ENCODE data around the gene FAM240B. TPM values are rescaled to one million over a fixed set of nuclear protein-coding genes. Genes with fewer than 3 reads are reported as not detected.
A peak's percentile ranks its signal among the peaks of the same experiment; 100 is the strongest.

FAM240B gene
- total and polyA plus RNA-seq, 9 donors = 0.11 TPM; not detected in 8

DNA sequence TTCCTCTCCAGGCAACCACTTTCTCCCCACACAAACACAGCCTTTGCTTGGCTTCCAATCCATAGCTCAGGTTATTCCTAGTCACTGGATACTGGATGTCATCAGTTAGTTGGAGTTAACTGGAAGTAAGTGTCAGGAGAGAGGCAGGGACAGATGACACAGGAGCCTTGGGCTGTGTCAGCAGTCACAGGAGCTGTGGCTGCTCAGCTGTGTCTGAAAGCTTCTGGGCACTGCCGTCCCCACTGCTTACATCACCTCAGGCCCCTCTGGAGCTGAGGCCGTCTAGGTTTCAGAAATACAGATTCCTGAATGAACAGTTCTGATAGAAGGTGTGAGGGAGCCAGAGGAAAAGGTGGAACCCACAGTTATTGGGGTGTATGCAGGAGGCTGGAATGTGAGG is 17.3 kb upstream of the FAM240B start:
- Histone ChIP-seq H3K4me3 (ENCODE audit: low read length) (no peak overlapping the region), H3K27ac (ENCODE audit: low read length) (no peak overlapping the region), H3K9me3 (replicated peaks; ENCODE audit: control insufficient read depth, low read depth, low read length) (no peaks in the 10 kb centered on the region), H3K27me3 (ENCODE audit: control insufficient read depth, insufficient read depth, low read length) (peaks cover 4% of the 10 kb centered on the region), H3K4me1 (ENCODE audit: control insufficient read depth, insufficient read depth, low read length) (no peaks in the 10 kb centered on the region), H3K36me3 (ENCODE audit: control insufficient read depth, insufficient read depth, low read length) (no peaks in the 10 kb centered on the region)
- DNase-seq = no peak
- WGBS (ENCODE audit: insufficient coverage) = no CpG with 5 or more reads among the region's 2 CpGs

- Histone ChIP-seq H3K4me3 (ENCODE audit: low read length) (no peak overlapping the region), H3K27ac (ENCODE audit: low read length) (no peak overlapping the region), H3K36me3 (ENCODE audit: control insufficient read depth, insufficient read depth, low read length) (no peaks in the 10 kb centered on the region), H3K4me1 (ENCODE audit: control insufficient read depth, insufficient read depth, low read length) (no peaks in the 10 kb centered on the region), H3K27me3 (ENCODE audit: control insufficient read depth, insufficient read depth, low read length) (peaks cover 4% of the 10 kb centered on the region), H3K9me3 (replicated peaks; ENCODE audit: control insufficient read depth, low read depth, low read length) (no peaks in the 10 kb centered on the region)
- no peak for DNase-seq
- WGBS (ENCODE audit: insufficient coverage) = no CpG with 5 or more reads among the region's 5 CpGs
These were observed 14.9 kb upstream of the FAM240B start for GRCh38 chr9:38734831-38735230.

- Histone ChIP-seq H3K27ac (ENCODE audit: low read length) (no peak overlapping the region), H3K4me1 (ENCODE audit: control insufficient read depth, insufficient read depth, low read length) (no peaks in the 10 kb centered on the region), H3K27me3 (ENCODE audit: control insufficient read depth, insufficient read depth, low read length) (peaks cover 4% of the 10 kb centered on the region), H3K4me3 (ENCODE audit: low read length) (no peak overlapping the region), H3K9me3 (replicated peaks; ENCODE audit: control insufficient read depth, low read depth, low read length) (no peaks in the 10 kb centered on the region), H3K36me3 (ENCODE audit: control insufficient read depth, insufficient read depth, low read length) (no peaks in the 10 kb centered on the region)
- WGBS (ENCODE audit: insufficient coverage) = 72% methylated on average over 6 of the region's 7 CpGs
- DNase-seq = no peak
These were observed 13.6 kb upstream of the FAM240B start for GRCh38 chr9:38733503-38733902.

- DNase-seq = peak; percentile 4
- 40% methylated on average over 5 of the region's 11 CpGs for WGBS (ENCODE audit: insufficient coverage)
- no peak overlapping the region for H3K4me3 ChIP-seq (ENCODE audit: low read length)
- no peak overlapping the region for H3K27ac ChIP-seq (ENCODE audit: low read length)
- no peaks in the 10 kb centered on the region for H3K36me3 ChIP-seq (ENCODE audit: control insufficient read depth, insufficient read depth, low read length)
- no peaks in the 10 kb centered on the region for H3K9me3 ChIP-seq (replicated peaks; ENCODE audit: control insufficient read depth, low read depth, low read length)
- H3K27me3 ChIP-seq (ENCODE audit: control insufficient read depth, insufficient read depth, low read length) = peaks cover 4% of the 10 kb centered on the region
- H3K4me1 ChIP-seq (ENCODE audit: control insufficient read depth, insufficient read depth, low read length) = no peaks in the 10 kb centered on the region
These were observed 13.0 kb upstream of the FAM240B start for GRCh38 chr9:38732885-38733284.

- peak; percentile 82 for DNase-seq
- Histone ChIP-seq H3K4me3 (ENCODE audit: low read length) (no peak overlapping the region), H3K27me3 (ENCODE audit: control insufficient read depth, insufficient read depth, low read length) (no peaks in the 10 kb centered on the region), H3K27ac (ENCODE audit: low read length) (no peak overlapping the region), H3K4me1 (ENCODE audit: control insufficient read depth, insufficient read depth, low read length) (peaks cover 6% of the 10 kb centered on the region), H3K9me3 (replicated peaks; ENCODE audit: control insufficient read depth, low read depth, low read length) (no peaks in the 10 kb centered on the region), H3K36me3 (ENCODE audit: control insufficient read depth, insufficient read depth, low read length) (no peaks in the 10 kb centered on the region)
- 29% methylated on average over 4 of the region's 10 CpGs for WGBS (ENCODE audit: insufficient coverage)
These were observed 7.6 kb upstream of the FAM240B start for GRCh38 chr9:38727497-38728001.

DNA sequence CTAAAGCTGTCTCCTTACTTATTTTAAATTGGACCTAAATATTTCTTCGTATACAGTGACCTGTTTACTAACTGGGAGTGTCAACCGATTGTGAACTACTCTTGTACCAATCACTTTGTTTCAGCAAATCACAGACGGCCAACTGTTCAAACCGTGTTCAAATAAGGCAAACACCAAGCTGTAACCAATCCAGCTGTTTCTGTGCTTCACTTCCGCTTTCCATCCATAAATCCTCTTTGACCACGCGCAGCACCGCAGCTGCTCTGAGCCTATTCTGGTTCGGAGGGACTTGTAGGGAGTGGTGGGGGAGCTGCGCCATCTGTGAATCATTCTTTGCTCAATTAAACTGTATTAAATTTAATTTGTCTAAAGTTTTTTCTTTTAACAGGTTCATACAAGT is 4.8 kb upstream of the FAM240B start:
- no peaks in the 10 kb centered on the region for H3K27me3 ChIP-seq (ENCODE audit: control insufficient read depth, insufficient read depth, low read length)
- no peaks in the 10 kb centered on the region for H3K9me3 ChIP-seq (replicated peaks; ENCODE audit: control insufficient read depth, low read depth, low read length)
- H3K36me3 ChIP-seq (ENCODE audit: control insufficient read depth, insufficient read depth, low read length) = no peaks in the 10 kb centered on the region
- peak; percentile 31 for DNase-seq
- 100% methylated on average over 1 of the region's 10 CpGs for WGBS (ENCODE audit: insufficient coverage)
- no peak overlapping the region for H3K4me3 ChIP-seq (ENCODE audit: low read length)
- peaks cover 6% of the 10 kb centered on the region for H3K4me1 ChIP-seq (ENCODE audit: control insufficient read depth, insufficient read depth, low read length)
- no peak overlapping the region for H3K27ac ChIP-seq (ENCODE audit: low read length)

- WGBS (ENCODE audit: insufficient coverage) = no CpG with 5 or more reads among the region's 1 CpG
- H3K27ac ChIP-seq (ENCODE audit: low read length) = no peak overlapping the region
- H3K27me3 ChIP-seq (ENCODE audit: control insufficient read depth, insufficient read depth, low read length) = no peaks in the 10 kb centered on the region
- no peak overlapping the region for H3K4me3 ChIP-seq (ENCODE audit: low read length)
- no peaks in the 10 kb centered on the region for H3K9me3 ChIP-seq (replicated peaks; ENCODE audit: control insufficient read depth, low read depth, low read length)
- H3K36me3 ChIP-seq (ENCODE audit: control insufficient read depth, insufficient read depth, low read length) = no peaks in the 10 kb centered on the region
- no peak for DNase-seq
- no peaks in the 10 kb centered on the region for H3K4me1 ChIP-seq (ENCODE audit: control insufficient read depth, insufficient read depth, low read length)
These were observed 1.8 kb downstream of the FAM240B start for GRCh38 chr9:38718148-38718547.

DNA sequence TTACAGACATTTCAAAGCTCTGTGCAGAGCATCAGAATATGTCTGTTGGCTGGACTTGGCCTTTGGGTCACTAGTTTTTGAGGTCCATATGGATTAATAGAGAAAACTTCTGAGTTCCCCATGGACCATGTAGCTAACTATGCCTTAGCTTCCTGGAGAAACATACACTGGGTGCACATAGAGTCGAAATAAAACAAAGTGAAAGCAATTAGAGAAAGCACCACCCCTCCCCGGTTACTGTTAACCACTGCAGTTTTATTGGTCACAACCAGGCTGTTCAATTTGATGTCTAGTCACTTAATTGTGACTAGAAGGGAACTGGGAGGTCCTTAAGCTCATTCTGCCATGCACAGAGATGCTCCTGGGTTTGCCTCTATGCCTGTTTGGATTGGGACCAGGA is 4.2 kb downstream of the FAM240B start:
- H3K9me3 ChIP-seq (replicated peaks; ENCODE audit: control insufficient read depth, low read depth, low read length) = no peaks in the 10 kb centered on the region
- no CpG with 5 or more reads among the region's 2 CpGs for WGBS (ENCODE audit: insufficient coverage)
- no peaks in the 10 kb centered on the region for H3K4me1 ChIP-seq (ENCODE audit: control insufficient read depth, insufficient read depth, low read length)
- H3K27me3 ChIP-seq (ENCODE audit: control insufficient read depth, insufficient read depth, low read length) = peaks cover 2% of the 10 kb centered on the region
- H3K36me3 ChIP-seq (ENCODE audit: control insufficient read depth, insufficient read depth, low read length) = no peaks in the 10 kb centered on the region
- no peak overlapping the region for H3K4me3 ChIP-seq (ENCODE audit: low read length)
- DNase-seq = no peak
- H3K27ac ChIP-seq (ENCODE audit: low read length) = no peak overlapping the region

GRCh38 chr9:38713426-38713825 is 6.5 kb downstream of the FAM240B start:
- H3K4me3 ChIP-seq (ENCODE audit: low read length) = no peak overlapping the region
- 83% methylated on average over 2 of the region's 5 CpGs for WGBS (ENCODE audit: insufficient coverage)
- peaks cover 3% of the 10 kb centered on the region for H3K27me3 ChIP-seq (ENCODE audit: control insufficient read depth, insufficient read depth, low read length)
- H3K9me3 ChIP-seq (replicated peaks; ENCODE audit: control insufficient read depth, low read depth, low read length) = no peaks in the 10 kb centered on the region
- H3K36me3 ChIP-seq (ENCODE audit: control insufficient read depth, insufficient read depth, low read length) = no peaks in the 10 kb centered on the region
- no peak for DNase-seq
- no peaks in the 10 kb centered on the region for H3K4me1 ChIP-seq (ENCODE audit: control insufficient read depth, insufficient read depth, low read length)
- H3K27ac ChIP-seq (ENCODE audit: low read length) = no peak overlapping the region

DNA sequence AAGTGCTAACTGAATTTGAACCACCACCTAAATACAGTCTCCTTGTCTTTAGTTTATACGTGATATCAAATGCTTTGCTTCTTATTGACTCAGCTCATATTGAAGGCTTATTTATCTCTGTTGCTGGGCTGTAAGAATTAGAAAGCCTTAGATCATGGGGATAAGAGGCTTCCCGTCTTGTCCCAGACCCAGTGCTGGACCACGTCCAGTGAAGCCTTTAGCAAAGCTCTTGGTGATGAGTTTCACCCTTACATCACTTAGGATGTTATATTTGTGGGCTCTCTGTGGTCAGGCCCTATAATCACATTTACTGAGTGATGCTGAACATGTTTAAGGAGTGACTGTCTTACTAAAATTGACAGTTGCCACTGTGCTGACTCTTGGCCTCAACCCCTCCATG is 11.2 kb downstream of the FAM240B start:
- Histone ChIP-seq H3K27ac (ENCODE audit: low read length) (no peak overlapping the region), H3K4me3 (ENCODE audit: low read length) (no peak overlapping the region), H3K9me3 (replicated peaks; ENCODE audit: control insufficient read depth, low read depth, low read length) (no peaks in the 10 kb centered on the region), H3K27me3 (ENCODE audit: control insufficient read depth, insufficient read depth, low read length) (peaks cover 10% of the 10 kb centered on the region), H3K36me3 (ENCODE audit: control insufficient read depth, insufficient read depth, low read length) (no peaks in the 10 kb centered on the region), H3K4me1 (ENCODE audit: control insufficient read depth, insufficient read depth, low read length) (no peaks in the 10 kb centered on the region)
- DNase-seq = no peak
- WGBS (ENCODE audit: insufficient coverage) = no CpG with 5 or more reads among the region's 3 CpGs
